GM18951 (cell line): Measurements from ENCODE around the gene ZFAND3.

ENCODE experiments used
- POLR2A ChIP-seq: IDR thresholded peaks from 4 replicates; pipeline ENCODE4 v1.6.1; 2011; ENCODE audit warnings: mild to moderate bottlenecking; ENCODE audit not compliant: insufficient read length, insufficient read depth; ENCODE audit errors: extremely low read depth
- in situ Hi-C: fragments of 300-500 bp; cut with MboI; formaldehyde crosslinking; loops from one replicate; pipeline ENCODE4 v1.12.0; 2022; ENCODE audit warnings: low sequenced_read_pairs, mixed read lengths, inconsistent platforms; ENCODE audit not compliant: unreplicated experiment

Gene ZFAND3

GRCh38 chr6:37845930-37846329 lies 26.4 kb downstream of the ZFAND3 start:
- in situ Hi-C loops, result no loop called here
- no peak for TF ChIP-seq POLR2A

GRCh38 chr6:37847704-37848103 lies 28.2 kb downstream of the ZFAND3 start:
- TF ChIP-seq POLR2A, result no peak
- in situ Hi-C loops, result no loop called here

GRCh38 chr6:37848371-37848770 lies 28.8 kb downstream of the ZFAND3 start:
- no peak for TF ChIP-seq POLR2A
- in situ Hi-C loops, result no loop called here

- no peak for TF ChIP-seq POLR2A
- in situ Hi-C loops, result no loop called here
These were observed 30.7 kb downstream of the ZFAND3 start for GRCh38 chr6:37850260-37850659.

GRCh38 chr6:37850728-37851285 lies 31.3 kb downstream of the ZFAND3 start:
- in situ Hi-C loops, result no loop called here
- TF ChIP-seq POLR2A, result no peak

- no peak for TF ChIP-seq POLR2A
- in situ Hi-C loops, result no loop called here
These were observed 32.5 kb downstream of the ZFAND3 start for GRCh38 chr6:37851997-37852524.

- in situ Hi-C loops, result no loop called here
These were observed 36.8 kb downstream of the ZFAND3 start for GRCh38 chr6:37856285-37856684.

GRCh38 chr6:37858363-37858762 lies 38.8 kb downstream of the ZFAND3 start:
- in situ Hi-C loops, result no loop called here
- no peak for TF ChIP-seq POLR2A

More at GRCh38 chr6:37856285-37856684, 36.8 kb downstream of the ZFAND3 start:
- no peak for TF ChIP-seq POLR2A

GRCh38 chr6:37860226-37860839 lies 40.8 kb downstream of the ZFAND3 start:
- in situ Hi-C loops, result no loop called here
- TF ChIP-seq POLR2A, result no peak

- in situ Hi-C loops, result no loop called here
- TF ChIP-seq POLR2A, result no peak
These were observed 41.9 kb downstream of the ZFAND3 start for GRCh38 chr6:37861452-37861851.

GRCh38 chr6:37862430-37862829 lies 42.9 kb downstream of the ZFAND3 start:
- in situ Hi-C loops, result no loop called here
- TF ChIP-seq POLR2A, result no peak

GRCh38 chr6:37862992-37863391 lies 43.5 kb downstream of the ZFAND3 start:
- in situ Hi-C loops, result no loop called here
- no peak for TF ChIP-seq POLR2A

- no peak for TF ChIP-seq POLR2A
- in situ Hi-C loops, result no loop called here
These were observed 44.7 kb downstream of the ZFAND3 start for GRCh38 chr6:37864250-37864649.

GRCh38 chr6:37865504-37865903 lies 46.0 kb downstream of the ZFAND3 start:
- no peak for TF ChIP-seq POLR2A
- in situ Hi-C loops, result no loop called here
